ENCODE measurements around the gene NBPF3.

DNA sequence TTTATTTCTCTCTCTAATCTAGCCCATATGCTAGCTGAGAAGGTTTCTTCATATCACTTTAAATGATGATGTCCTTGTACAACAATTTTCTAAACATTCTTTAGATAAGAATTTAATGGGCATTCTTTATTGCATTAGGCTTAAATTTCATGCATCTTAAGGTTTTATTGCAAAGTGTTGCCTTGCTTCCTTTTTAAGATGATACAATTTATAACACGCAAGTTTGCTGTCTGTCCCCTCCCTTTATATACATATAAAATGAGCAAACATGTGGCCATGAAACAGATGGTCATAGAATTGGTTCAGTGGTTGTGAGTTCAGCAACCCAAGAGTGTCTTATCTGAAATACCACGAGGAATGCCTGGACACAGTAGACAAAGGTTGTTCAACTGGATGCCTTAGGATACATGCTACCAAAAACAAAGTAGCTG is 12.1 kb downstream of the NBPF3 start:
- TF ChIP-seq, protein P1, sequence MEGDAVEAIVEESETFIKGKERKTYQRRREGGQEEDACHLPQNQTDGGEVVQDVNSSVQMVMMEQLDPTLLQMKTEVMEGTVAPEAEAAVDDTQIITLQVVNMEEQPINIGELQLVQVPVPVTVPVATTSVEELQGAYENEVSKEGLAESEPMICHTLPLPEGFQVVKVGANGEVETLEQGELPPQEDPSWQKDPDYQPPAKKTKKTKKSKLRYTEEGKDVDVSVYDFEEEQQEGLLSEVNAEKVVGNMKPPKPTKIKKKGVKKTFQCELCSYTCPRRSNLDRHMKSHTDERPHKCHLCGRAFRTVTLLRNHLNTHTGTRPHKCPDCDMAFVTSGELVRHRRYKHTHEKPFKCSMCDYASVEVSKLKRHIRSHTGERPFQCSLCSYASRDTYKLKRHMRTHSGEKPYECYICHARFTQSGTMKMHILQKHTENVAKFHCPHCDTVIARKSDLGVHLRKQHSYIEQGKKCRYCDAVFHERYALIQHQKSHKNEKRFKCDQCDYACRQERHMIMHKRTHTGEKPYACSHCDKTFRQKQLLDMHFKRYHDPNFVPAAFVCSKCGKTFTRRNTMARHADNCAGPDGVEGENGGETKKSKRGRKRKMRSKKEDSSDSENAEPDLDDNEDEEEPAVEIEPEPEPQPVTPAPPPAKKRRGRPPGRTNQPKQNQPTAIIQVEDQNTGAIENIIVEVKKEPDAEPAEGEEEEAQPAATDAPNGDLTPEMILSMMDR (IDR thresholded peaks at IDR 0.05; ENCODE audit: poor library complexity): no peak
- TF ChIP-seq EZH2 (IDR thresholded peaks at IDR 0.05; ENCODE audit: borderline replicate concordance): no peak
- TF ChIP-seq EZH2phosphoT487 (IDR thresholded peaks at IDR 0.05; ENCODE audit: low read depth, severe bottlenecking, unreplicated experiment): no peak

Data from hepatocyte (in vitro differentiated cells).